HK-2 (cell line): ENCODE results near the gene GLS.
"Not testable (repeated sequence)": the region's sequence is repeated elsewhere in the genome, so short reads cannot be mapped to it uniquely, and the experiment has no call there.

Source experiments
- DNase-seq: peaks from one replicate; pipeline ENCODE4 v3.0.0-alpha.2; 2018; ENCODE audit not compliant: unreplicated experiment

Gene GLS

GRCh38 chr2:190930411-190930810 lies 49.8 kb downstream of the GLS start:
- no peak for DNase-seq

- no peak for DNase-seq
Observed at GRCh38 chr2:190932514-190932913, 51.9 kb downstream of the GLS start.

GRCh38 chr2:190933361-190933760 lies 52.7 kb downstream of the GLS start:
- DNase-seq, result no peak

GRCh38 chr2:190935054-190935453 lies 54.4 kb downstream of the GLS start:
- no peak for DNase-seq

- no peak for DNase-seq
Observed at GRCh38 chr2:190938771-190939335, 58.2 kb downstream of the GLS start.

- DNase-seq, result no peak
Observed at GRCh38 chr2:190940454-190940853, 59.8 kb downstream of the GLS start.

- DNase-seq, result no peak
Observed at GRCh38 chr2:190941571-190941970, 61.0 kb downstream of the GLS start.

GRCh38 chr2:190942697-190943096 lies 62.1 kb downstream of the GLS start:
- no peak for DNase-seq

GRCh38 chr2:190943706-190944105 lies 63.1 kb downstream of the GLS start:
- no peak for DNase-seq

- no peak for DNase-seq
Observed at GRCh38 chr2:190947141-190947540, 66.5 kb downstream of the GLS start.

- DNase-seq, result no peak
Observed at GRCh38 chr2:190947711-190948251, 67.2 kb downstream of the GLS start.

GRCh38 chr2:190948671-190949070 lies 68.0 kb downstream of the GLS start:
- DNase-seq, result peak; percentile 75

- peak; percentile 62 for DNase-seq
Observed at GRCh38 chr2:190950566-190950991, 70.0 kb downstream of the GLS start.

GRCh38 chr2:190953257-190953656 lies 72.6 kb downstream of the GLS start:
- DNase-seq, result no peak

- DNase-seq, result no peak
Observed at GRCh38 chr2:190959911-190960788, 79.5 kb downstream of the GLS start.

GRCh38 chr2:190961117-190961516 lies 80.5 kb downstream of the GLS start:
- DNase-seq, result not testable (repeated sequence)

- DNase-seq, result no peak
Observed at GRCh38 chr2:190961918-190962487, 81.4 kb downstream of the GLS start.

- DNase-seq, result no peak
Observed at GRCh38 chr2:190963088-190963487, 82.5 kb downstream of the GLS start.

- DNase-seq, result no peak
Observed at GRCh38 chr2:190964170-190964795, 83.7 kb downstream of the GLS start.

GRCh38 chr2:190965580-190966222 lies 85.1 kb downstream of the GLS start:
- DNase-seq, result no peak

- no peak for DNase-seq
Observed at GRCh38 chr2:190968522-190968921, 87.9 kb downstream of the GLS start.

GRCh38 chr2:190970160-190970559 lies 89.5 kb downstream of the GLS start:
- DNase-seq, result no peak
